ENCODE data around the gene ARHGEF1.

DNA sequence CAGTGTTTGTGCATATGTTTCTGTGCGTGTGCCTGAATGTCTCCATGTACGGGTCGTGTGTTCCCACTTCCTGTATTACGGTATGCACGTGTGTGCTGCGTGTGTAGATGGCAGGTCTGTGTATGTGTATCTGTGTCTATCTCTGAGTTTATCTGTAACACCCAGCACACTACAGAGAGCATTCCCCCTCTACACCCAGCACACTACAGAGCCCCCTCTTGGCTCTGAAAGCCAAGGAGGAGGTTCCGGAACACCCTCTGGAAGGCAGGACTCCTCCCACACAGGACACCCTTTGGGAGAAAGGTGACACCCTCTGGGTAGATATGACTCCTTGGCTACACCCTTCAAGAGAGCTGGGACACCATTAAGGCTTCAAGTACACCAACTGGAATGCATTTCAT is 47.3 kb downstream of the ARHGEF1 start:
- no peak for TF ChIP-seq POLR2A (IDR thresholded peaks at IDR 0.05)
- TF ChIP-seq, protein P1, sequence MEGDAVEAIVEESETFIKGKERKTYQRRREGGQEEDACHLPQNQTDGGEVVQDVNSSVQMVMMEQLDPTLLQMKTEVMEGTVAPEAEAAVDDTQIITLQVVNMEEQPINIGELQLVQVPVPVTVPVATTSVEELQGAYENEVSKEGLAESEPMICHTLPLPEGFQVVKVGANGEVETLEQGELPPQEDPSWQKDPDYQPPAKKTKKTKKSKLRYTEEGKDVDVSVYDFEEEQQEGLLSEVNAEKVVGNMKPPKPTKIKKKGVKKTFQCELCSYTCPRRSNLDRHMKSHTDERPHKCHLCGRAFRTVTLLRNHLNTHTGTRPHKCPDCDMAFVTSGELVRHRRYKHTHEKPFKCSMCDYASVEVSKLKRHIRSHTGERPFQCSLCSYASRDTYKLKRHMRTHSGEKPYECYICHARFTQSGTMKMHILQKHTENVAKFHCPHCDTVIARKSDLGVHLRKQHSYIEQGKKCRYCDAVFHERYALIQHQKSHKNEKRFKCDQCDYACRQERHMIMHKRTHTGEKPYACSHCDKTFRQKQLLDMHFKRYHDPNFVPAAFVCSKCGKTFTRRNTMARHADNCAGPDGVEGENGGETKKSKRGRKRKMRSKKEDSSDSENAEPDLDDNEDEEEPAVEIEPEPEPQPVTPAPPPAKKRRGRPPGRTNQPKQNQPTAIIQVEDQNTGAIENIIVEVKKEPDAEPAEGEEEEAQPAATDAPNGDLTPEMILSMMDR (IDR thresholded peaks at IDR 0.05), result no peak
